DMS53 treated with DMSO at 0.1 percent for 48 hours (cell line): Measurements from ENCODE around the gene PPP1CC.

Experiments
- DNase-seq: peaks from one replicate; lab custom pipeline; 2025; ENCODE audit not compliant: unreplicated experiment; lab: John Stamatoyannopoulos, UW

The PPP1CC gene

DNA sequence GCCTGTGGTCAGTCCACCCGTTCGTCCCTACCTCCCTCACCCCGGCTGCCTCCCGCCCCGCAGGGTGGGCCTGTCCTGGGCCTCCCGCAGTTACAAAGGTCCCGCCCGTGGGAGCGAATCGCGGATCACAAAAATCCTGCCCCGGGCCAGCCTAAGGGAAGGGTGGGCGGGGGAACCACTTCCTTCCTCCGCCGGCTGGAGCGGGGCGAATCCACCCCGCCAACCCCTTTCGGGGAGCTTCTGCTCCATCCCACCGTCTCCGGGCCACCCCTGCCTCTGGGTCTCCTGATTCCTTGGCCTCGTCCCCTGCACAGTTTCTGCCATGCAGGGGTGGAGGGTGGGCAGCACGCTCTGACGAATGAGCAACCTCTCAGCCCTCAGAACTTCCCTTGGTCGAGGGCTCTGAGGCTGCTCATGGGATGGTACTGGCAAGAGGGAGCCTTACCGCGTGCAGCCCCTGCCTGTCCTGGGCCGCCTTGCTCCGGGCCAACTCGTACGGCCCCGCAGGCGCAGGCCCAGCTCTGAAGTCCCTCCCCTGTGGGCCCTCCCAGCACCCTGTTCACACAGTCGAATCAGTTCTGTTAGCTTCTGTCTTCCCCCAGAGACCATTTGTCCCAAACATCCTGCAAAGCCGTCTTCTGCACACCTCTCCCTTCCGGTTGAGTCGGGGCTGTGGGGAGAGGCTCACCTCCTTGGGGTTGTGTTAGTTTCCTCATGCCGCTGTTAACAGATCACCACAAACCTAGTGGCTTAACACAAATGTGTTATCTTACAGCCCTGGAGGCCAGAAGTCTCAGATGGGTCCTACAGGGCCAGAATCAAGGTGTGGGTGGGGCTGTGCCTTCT is 53.2 kb downstream of the PPP1CC start:
- DNase-seq: no peak

GRCh38 chr12:110688446-110689280 is 54.0 kb downstream of the PPP1CC start, which contains the start of gene HVCN1:
Gene HVCN1 (minus strand): TSS chr12:110689115. CDS start chr12:110683245, 5,870 bp downstream.
- no peak for DNase-seq

DNA sequence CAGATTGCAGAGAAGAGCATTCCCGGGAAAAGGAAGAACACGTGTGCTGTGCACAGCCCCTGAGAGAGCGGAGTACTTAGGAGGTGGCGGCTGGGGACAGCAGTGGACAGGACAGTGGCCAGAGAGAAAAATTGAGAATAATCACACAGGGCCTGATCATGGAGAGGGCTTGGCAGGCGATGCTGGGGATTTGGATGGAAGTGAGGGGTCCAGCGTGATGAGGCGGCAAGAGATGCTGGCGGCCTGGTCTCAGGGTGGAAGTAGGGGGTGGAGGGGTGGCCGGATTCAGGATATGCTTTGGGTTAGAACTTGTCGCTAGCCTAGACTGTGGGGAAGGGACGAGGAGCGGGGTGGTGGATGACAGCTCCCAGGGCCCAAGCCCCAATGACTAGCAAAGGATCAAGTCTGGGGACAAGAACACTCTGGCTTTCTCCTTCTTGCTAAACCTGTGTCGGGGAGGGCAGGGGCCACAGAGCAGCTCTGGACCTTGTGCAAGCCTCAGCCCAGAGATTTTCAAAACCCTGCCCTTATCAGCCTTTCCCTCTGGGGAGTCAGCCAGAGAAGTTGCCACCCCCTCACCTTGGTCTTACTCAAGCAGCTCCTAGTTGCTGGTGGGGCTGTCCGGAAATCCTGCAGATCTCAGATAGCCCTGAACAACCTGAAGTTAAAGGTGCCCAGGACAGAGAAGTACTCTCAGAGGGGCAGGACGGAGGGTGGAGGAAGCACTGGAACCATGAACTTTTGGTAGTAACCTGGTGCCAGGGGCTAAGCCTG is 55.1 kb downstream of the PPP1CC start:
- DNase-seq: no peak

GRCh38 chr12:110686294-110686903 is 56.3 kb downstream of the PPP1CC start:
- no peak for DNase-seq

DNA sequence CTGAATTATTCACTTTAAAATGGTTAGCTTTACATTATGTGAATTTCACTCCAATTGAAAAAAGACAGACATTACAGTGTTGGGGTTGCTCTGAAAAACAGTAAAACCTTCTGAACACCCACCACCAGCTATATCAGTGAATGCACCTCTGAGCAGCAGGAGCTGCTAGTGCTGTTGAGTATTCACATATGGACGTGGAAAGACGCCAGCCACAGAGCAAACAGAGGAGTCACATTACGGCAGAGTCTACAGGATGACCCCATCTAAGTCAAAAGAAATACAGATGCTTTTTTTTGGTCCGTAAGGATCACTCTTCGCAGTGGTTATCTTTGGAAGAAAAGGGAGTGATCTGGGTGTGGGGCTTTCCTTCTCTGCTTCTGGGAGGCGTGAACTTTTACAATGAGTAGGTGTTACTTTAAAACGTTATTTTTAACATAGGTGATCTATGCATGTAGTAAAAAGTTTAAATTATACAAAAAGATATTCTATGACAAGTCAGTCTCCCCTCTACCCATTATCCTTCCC is 58.3 kb downstream of the PPP1CC start:
- DNase-seq: no peak

- DNase-seq: no peak
These were observed 58.8 kb downstream of the PPP1CC start for GRCh38 chr12:110683888-110684287.

GRCh38 chr12:110680032-110680431 is 62.7 kb downstream of the PPP1CC start:
- no peak for DNase-seq

DNA sequence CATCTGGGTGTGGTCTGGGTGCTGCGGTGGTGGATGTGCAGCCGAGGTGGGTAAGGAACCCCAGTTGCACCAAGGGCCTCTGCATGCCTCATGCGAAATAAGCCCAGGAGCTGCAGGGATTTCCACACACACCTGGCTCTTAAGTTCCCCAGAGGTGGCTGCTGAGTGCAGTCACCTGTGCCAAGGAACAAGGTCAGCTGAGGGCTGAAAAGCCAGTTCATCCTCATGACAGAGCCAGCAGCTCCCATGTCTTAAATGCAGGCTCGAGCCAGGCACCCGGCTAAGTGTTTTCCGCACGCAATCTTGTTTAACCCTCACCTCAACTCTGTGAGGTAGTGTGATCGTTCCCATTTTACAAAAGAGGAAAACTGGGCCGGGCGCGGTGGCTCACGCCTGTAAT is 63.5 kb downstream of the PPP1CC start:
- no peak for DNase-seq

DNA sequence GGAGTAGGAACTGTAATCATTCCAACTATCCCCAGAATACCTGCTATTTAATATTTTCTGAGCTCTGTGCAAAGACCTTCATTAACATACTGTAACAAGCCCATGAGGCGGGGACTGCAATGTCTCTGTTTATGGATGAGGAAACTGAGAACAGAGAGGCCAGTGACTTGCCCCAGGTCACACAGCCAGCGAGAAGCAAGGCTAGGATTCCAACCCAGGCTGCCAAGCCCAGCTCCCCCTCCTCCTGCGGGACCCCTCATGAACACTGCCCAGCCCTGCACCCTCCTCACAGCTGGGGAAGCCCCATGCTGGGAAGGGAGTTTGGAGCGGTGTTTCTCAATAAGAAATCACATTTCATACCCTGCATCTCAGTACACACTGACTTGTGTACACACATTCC is 64.7 kb downstream of the PPP1CC start:
- DNase-seq: no peak

DNA sequence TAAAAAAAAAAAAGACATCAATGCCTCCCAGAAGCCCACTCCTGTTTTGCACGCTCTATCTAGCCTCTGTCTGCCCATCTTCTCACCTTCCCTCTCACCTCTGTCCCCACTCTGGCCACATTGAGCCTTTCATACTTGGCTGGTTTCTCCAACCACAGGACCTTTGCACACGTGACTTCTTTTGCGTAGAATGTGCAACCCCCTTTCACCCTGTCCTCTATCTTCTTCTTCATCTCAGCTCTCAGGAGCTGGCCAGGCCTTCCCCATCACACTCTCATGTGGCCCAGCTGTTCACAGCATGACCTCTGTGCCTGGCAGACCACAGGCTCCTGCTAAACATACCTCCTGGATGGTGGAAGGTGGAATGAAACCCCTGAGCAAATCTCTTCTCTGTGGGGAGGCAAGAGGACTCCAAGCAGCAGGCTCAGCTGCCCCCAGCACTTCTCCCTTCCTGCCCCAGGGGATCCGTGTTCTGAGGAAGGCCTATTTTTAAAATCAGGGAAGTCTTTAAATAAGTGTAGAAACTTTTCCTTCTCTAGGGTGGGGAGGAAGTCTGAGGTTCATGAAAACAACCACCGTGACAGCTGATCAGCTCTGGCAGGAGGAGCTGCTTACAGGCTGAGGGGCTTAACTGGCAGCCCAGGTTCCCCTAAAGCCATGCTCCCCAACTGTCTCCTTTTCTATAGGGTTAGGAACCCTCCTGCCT is 65.3 kb downstream of the PPP1CC start:
- DNase-seq: no peak

GRCh38 chr12:110676171-110676570 is 66.5 kb downstream of the PPP1CC start:
- DNase-seq: no peak

GRCh38 chr12:110670161-110670701 is 72.5 kb downstream of the PPP1CC start:
- no peak for DNase-seq
